HepG2 (cell line): Measurements from ENCODE around the gene HPDL. TPM values are rescaled to one million over a fixed set of nuclear protein-coding genes. Genes with fewer than 3 reads are reported as not detected.

Experiments
- CREBL2 ChIP-seq: sonication (generic); formaldehyde crosslinking; IDR thresholded peaks from 2 replicates; pipeline ENCODE4 v1.8.1; 2023; ENCODE audit warnings: missing genetic modification reagents, mild to moderate bottlenecking, borderline replicate concordance
- HOXA3 ChIP-seq: sonication (generic); formaldehyde crosslinking; IDR thresholded peaks from 2 replicates; pipeline ENCODE4 v1.5.0; 2020; ENCODE audit warnings: missing genetic modification reagents
- HOXD1 ChIP-seq: sonication (generic); formaldehyde crosslinking; IDR thresholded peaks from 2 replicates; pipeline ENCODE4 v1.5.0; 2020; ENCODE audit warnings: missing genetic modification reagents
- KIAA2018 ChIP-seq: sonication (generic); formaldehyde crosslinking; IDR thresholded peaks from 2 replicates; pipeline ENCODE4 v1.5.0; 2020; ENCODE audit warnings: mild to moderate bottlenecking, missing genetic modification reagents, borderline replicate concordance
- MTF2 ChIP-seq: sonication (generic); formaldehyde crosslinking; IDR thresholded peaks from 2 replicates; pipeline ENCODE4 v1.5.0; 2020; ENCODE audit warnings: missing genetic modification reagents, borderline replicate concordance
- NCOR1 ChIP-seq: fragments of 200-600 bp; sonication (generic); IDR thresholded peaks from 2 replicates; pipeline ENCODE4 v1.7.0; 2017; ENCODE audit warnings: antibody characterized with exemption, low read length, borderline replicate concordance
- NONO ChIP-seq, 2 experiments: fragments of 450-650 bp in 1 of 2; sonication (generic) in 1 of 2; formaldehyde crosslinking in 1 of 2; IDR thresholded peaks in 1 of 2; conservative IDR thresholded peaks in 1 of 2; 2 replicates each; pipeline versions ENCODE4 v1.6.1 to v1.8.0; 2017 to 2022; ENCODE audit warnings: mild to moderate bottlenecking in 1 of 2, missing genetic modification reagents in 1 of 2, moderate library complexity in 1 of 2
- NR1H2 ChIP-seq: sonication (generic); formaldehyde crosslinking; IDR thresholded peaks from 2 replicates; pipeline ENCODE4 v1.8.1; 2022; ENCODE audit warnings: low read depth, missing genetic modification reagents, borderline replicate concordance
- SCMH1 ChIP-seq: sonication (generic); formaldehyde crosslinking; IDR thresholded peaks from 2 replicates; pipeline ENCODE4 v1.9.0; 2021; ENCODE audit warnings: missing genetic modification reagents, mild to moderate bottlenecking, borderline replicate concordance
- TCF12 ChIP-seq, 2 experiments: fragments of 450-650 bp in 1 of 2; sonication (generic) in 1 of 2; formaldehyde crosslinking in 1 of 2; IDR thresholded peaks; 2 replicates each; pipeline versions ENCODE4 v1.6.1 to v1.8.0; 2017 to 2022; ENCODE audit warnings: antibody characterized with exemption in 1 of 2, mild to moderate bottlenecking in 1 of 2, missing genetic modification reagents in 1 of 2, moderate library complexity in 1 of 2
- ZFX ChIP-seq: sonication (generic); formaldehyde crosslinking; IDR thresholded peaks from 2 replicates; pipeline ENCODE4 v1.4.0; 2020; ENCODE audit warnings: mild to moderate bottlenecking, low read depth, missing genetic modification reagents, moderate library complexity
- ZNF121 ChIP-seq: sonication (generic); formaldehyde crosslinking; IDR thresholded peaks from 2 replicates; pipeline ENCODE4 v1.5.0; 2020; ENCODE audit warnings: mild to moderate bottlenecking, missing genetic modification reagents
- polyA plus RNA-seq, 8 experiments: library from polyadenylated mRNA; depleted of rRNA in 3 of 8; stranded (reverse) in 7 of 8; unstranded in 1 of 8; fragments of >200 nt; fragmentation: Illumina TruSeq in 4 of 8; extraction: Trizol in 4 of 8; gene quantifications; 2 replicates each; pipeline versions ENCODE4 v1.2.1 to v1.2.3, GENCODE V29; 2011 to 2016; ENCODE audit warnings: low read depth in 4 of 8, missing spikeins in 1 of 8, mixed read lengths in 1 of 8; ENCODE audit not compliant: insufficient read depth in 1 of 8
- total RNA-seq, 5 experiments: library from RNA; depleted of rRNA; stranded (reverse); fragments of >200 nt; fragmentation: Illumina TruSeq; extraction: Trizol; gene quantifications; 2 replicates each; pipeline ENCODE4 v1.2.3, GENCODE V29; 2016; ENCODE audit warnings: low read depth in 1 of 5
- TF ChIP-seq, protein P1 (sequence below): sonication (generic); formaldehyde crosslinking; IDR thresholded peaks from 2 replicates; pipeline ENCODE4 v1.5.1; 2020; ENCODE audit warnings: missing genetic modification reagents, mild to moderate bottlenecking, borderline replicate concordance
- TF ChIP-seq, protein P2 (sequence below): sonication (generic); formaldehyde crosslinking; IDR thresholded peaks from 2 replicates; pipeline ENCODE4 v1.5.1; 2020; ENCODE audit warnings: mild to moderate bottlenecking, moderate library complexity, missing genetic modification reagents
- TF ChIP-seq, protein P3 (sequence below): IDR thresholded peaks from 2 replicates; pipeline ENCODE4 v1.6.1; 2016; ENCODE audit warnings: mild to moderate bottlenecking, missing biosample characterization, missing genetic modification reagents

HPDL gene
- total and polyA plus RNA-seq, 2 of the 13 experiments (the other 11 are each of a cell fraction or from before 2014, with no cell fraction given) = not detected

- TF ChIP-seq KIAA2018 (CRISPR knock-in tag) (no peak), SCMH1 (CRISPR knock-in tag) (no peak), HOXD1 (CRISPR knock-in tag) (no peak), ZNF121 (CRISPR knock-in tag) (0 out of 2 replicates have a peak, but pooled peaks have one; percentile 34), HOXA3 (CRISPR knock-in tag) (no peak), NCOR1 (peak; percentile 75; the same call in 1 of the 2 replicates), CREBL2 (CRISPR knock-in tag) (no peak), TCF12 (IDR thresholded peaks at IDR 0.05) (no peak), TCF12 (CRISPR knock-in tag; IDR thresholded peaks at IDR 0.05) (no peak), MTF2 (no peak), ZFX (peak; percentile 63; the same call in 1 of the 2 replicates), NONO (IDR thresholded peaks at IDR 0.05) (no peak), NONO (CRISPR knock-in tag; conservative IDR thresholded peaks at IDR 0.05) (no peak), NR1H2 (no peak)
- TF ChIP-seq, protein P1, sequence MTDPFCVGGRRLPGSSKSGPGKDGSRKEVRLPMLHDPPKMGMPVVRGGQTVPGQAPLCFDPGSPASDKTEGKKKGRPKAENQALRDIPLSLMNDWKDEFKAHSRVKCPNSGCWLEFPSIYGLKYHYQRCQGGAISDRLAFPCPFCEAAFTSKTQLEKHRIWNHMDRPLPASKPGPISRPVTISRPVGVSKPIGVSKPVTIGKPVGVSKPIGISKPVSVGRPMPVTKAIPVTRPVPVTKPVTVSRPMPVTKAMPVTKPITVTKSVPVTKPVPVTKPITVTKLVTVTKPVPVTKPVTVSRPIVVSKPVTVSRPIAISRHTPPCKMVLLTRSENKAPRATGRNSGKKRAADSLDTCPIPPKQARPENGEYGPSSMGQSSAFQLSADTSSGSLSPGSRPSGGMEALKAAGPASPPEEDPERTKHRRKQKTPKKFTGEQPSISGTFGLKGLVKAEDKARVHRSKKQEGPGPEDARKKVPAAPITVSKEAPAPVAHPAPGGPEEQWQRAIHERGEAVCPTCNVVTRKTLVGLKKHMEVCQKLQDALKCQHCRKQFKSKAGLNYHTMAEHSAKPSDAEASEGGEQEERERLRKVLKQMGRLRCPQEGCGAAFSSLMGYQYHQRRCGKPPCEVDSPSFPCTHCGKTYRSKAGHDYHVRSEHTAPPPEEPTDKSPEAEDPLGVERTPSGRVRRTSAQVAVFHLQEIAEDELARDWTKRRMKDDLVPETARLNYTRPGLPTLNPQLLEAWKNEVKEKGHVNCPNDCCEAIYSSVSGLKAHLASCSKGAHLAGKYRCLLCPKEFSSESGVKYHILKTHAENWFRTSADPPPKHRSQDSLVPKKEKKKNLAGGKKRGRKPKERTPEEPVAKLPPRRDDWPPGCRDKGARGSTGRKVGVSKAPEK (CRISPR knock-in tag) = no peak
- TF ChIP-seq, protein P2, sequence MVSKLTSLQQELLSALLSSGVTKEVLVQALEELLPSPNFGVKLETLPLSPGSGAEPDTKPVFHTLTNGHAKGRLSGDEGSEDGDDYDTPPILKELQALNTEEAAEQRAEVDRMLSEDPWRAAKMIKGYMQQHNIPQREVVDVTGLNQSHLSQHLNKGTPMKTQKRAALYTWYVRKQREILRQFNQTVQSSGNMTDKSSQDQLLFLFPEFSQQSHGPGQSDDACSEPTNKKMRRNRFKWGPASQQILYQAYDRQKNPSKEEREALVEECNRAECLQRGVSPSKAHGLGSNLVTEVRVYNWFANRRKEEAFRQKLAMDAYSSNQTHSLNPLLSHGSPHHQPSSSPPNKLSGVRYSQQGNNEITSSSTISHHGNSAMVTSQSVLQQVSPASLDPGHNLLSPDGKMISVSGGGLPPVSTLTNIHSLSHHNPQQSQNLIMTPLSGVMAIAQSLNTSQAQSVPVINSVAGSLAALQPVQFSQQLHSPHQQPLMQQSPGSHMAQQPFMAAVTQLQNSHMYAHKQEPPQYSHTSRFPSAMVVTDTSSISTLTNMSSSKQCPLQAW (CRISPR knock-in tag) = peak; percentile 36; the same call in 1 of the 2 replicates
- TF ChIP-seq, protein P3, sequence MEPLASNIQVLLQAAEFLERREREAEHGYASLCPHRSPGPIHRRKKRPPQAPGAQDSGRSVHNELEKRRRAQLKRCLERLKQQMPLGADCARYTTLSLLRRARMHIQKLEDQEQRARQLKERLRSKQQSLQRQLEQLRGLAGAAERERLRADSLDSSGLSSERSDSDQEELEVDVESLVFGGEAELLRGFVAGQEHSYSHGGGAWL (CRISPR knock-in tag) = no peak
These were observed 9.2 kb downstream of the HPDL start (continued) for GRCh38 chr1:45335855-45336324.
